ENCODE results near the gene LEFTY1. TPM values are rescaled to one million over a fixed set of nuclear protein-coding genes. Genes with fewer than 3 reads are reported as not detected.

LEFTY1 gene
- total and polyA plus RNA-seq, 9 of the 15 experiments (the other 6 are each of a cell fraction or from before 2014, with no cell fraction given) = 0.07 to 0.24 (median 0.17) TPM; not detected in 5

DNA sequence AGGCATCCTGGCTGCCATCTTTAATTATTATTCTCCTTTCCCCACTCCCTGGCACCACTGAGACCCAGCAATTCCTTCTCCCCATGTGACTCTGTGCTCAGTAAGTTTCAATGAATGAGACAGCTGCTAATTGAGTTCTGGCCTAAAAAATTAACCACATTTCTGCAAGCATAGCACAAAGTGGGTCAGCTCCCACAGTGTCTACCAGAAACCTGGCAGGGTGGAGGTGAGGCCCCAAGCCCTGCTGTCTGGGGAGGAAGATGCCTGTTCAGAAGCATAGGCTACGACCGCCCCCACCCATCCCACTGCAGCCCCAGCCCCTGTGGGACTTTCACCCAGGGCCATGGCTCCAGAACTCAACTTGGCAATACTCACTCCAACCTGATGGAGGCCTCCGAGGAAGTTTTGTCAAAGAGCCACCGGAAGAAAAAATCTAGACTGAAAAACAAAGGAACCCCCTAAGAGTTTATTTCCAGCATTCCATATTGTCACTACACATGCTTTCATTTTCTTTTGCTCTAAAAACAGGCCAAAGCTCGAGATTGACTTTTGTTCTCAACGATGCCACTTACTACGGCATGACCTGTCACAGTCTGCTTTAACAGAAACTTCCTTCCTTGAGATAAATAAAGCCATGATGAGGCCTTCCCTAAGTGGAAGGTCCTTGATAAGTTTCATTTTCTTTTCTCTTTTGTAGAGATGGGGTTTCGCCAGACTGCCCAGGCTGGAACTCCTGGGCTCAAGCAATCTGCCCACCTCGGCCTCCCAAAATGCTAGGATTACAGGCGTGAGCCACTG is 33.2 kb downstream of the LEFTY1 start:
- CTCF ChIA-PET (ENCODE audit: low intra/inter-chr PET ratio) = interaction anchor here (0.6 kb wide), 1 partner anchor 90 kb away, joined by 3 read pairs; no protein-coding TSS in a partner anchor
- Histone ChIP-seq H3K4me1 (replicated peaks in 1 of 2; ENCODE audit: control insufficient read depth in 2 of 2, insufficient read depth in 2 of 2, low read length in 2 of 2) (no peaks in the 10 kb centered on the region), H4K20me1 (replicated peaks; ENCODE audit: control insufficient read depth, insufficient read depth, low read length) (no peaks in the 10 kb centered on the region), H3K36me3 (ENCODE audit: control insufficient read depth, insufficient read depth, low read length) (peaks cover 83% of the 10 kb centered on the region), H3K9me3 (replicated peaks; ENCODE audit: control insufficient read depth, insufficient read depth, low read depth, low read length) (no peaks in the 10 kb centered on the region), H3K27ac (ENCODE audit: extremely low read depth, low read depth, low read length) (no peak overlapping the region), H3K4me2 (ENCODE audit: insufficient read depth, low read length) (no peak overlapping the region), H3K9ac (ENCODE audit: insufficient read depth in 1 of 2, low read depth in 2 of 2, low read length in 2 of 2) (no peak overlapping the region), H2AFZ (ENCODE audit: low read depth, low read length) (no peak overlapping the region), H3K79me2 (ENCODE audit: control insufficient read depth, insufficient read depth, low read length) (no peaks in the 10 kb centered on the region), H3K4me3 (no peak overlapping the region), H3K27me3 (ENCODE audit: control insufficient read depth in 2 of 2, insufficient read depth in 2 of 2, low read length in 2 of 2) (no peaks in the 10 kb centered on the region), H3K9me1 (ENCODE audit: control insufficient read depth, insufficient read depth, low read length) (no peaks in the 10 kb centered on the region)
- DNase-seq (ENCODE audit: extremely low read depth in 1 of 4, low spot score in 3 of 4) = peak in 2 of 4 experiments; percentile 46 to 47
- ATAC-seq = peak; percentile 29; the same call in 2 of the 3 replicates
- intact Hi-C loops (cut with micrococcal nuclease) (no loop called here), in situ Hi-C loops (cut with MboI) (no loop called here)
- BruUV-seq (replicated peaks) = no TSS peak
- POLR2A ChIA-PET = interaction anchor here (0.5 to 0.7 kb wide), 2 partner anchors 21 to 31 kb away, joined by 3 to 4 read pairs; no protein-coding TSS in a partner anchor
- TF ChIP-seq PHB2 (IDR thresholded peaks at IDR 0.05; ENCODE audit: low read depth) (no peak), HOMEZ (CRISPR knock-in tag; IDR thresholded peaks at IDR 0.05) (no peak), KLF1 (tag; IDR thresholded peaks at IDR 0.05) (no peak), POLR3A (IDR thresholded peaks at IDR 0.05; ENCODE audit: borderline replicate concordance, extremely low read depth, insufficient read depth, insufficient read length) (no peak), DPF2 (IDR thresholded peaks at IDR 0.05) (no peak), ZNF316 (IDR thresholded peaks at IDR 0.05) (peak; percentile 26; the same call in 1 of the 2 replicates), RAD51 (IDR thresholded peaks at IDR 0.05; ENCODE audit: borderline replicate concordance, low read depth) (no peak), GTF2F1 (IDR thresholded peaks at IDR 0.05; ENCODE audit: low read depth, low read length) (no peak), MECOM (CRISPR knock-in tag; IDR thresholded peaks at IDR 0.05) (no peak)
- no peak for FAIRE-seq
- 90% methylated on average over 10 of the region's 10 CpGs for WGBS (ENCODE audit: insufficient coverage, low coverage, missing lambda C conversion rate)

Data from K562 (cell line).